22Rv1 (cell line): ENCODE data around the gene WDR86.

Experiments
- ZFX ChIP-seq: fragments of 450-650 bp; IDR thresholded peaks from 2 replicates; pipeline ENCODE4 v1.6.1; 2017; ENCODE audit warnings: antibody characterized with exemption, borderline replicate concordance
- TF ChIP-seq, protein P1 (sequence below): fragments of 450-650 bp; IDR thresholded peaks from 2 replicates; pipeline ENCODE4 v1.5.1; 2017; ENCODE audit warnings: mild to moderate bottlenecking

DNA sequence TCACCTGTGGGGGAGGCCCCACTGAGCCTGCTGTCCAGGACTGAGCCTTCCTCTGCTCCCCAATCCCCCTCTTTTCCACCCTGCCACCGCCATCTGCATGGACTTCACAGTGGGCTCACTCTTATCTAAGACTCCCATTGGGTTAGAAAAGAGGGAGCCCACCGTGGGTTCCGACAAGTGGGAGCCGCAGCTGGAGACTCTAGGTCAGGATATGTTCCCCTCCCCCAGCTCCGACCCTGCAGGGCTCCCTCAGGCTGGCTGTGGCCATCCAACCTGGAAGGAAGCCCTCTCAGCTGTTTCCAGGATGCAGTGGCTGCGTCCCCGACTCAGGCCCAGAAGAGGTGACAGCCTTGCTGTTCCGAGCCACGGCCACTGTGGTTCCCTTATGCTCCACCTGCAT lies 4.8 kb downstream of the WDR86 start:
- TF ChIP-seq, protein P1, sequence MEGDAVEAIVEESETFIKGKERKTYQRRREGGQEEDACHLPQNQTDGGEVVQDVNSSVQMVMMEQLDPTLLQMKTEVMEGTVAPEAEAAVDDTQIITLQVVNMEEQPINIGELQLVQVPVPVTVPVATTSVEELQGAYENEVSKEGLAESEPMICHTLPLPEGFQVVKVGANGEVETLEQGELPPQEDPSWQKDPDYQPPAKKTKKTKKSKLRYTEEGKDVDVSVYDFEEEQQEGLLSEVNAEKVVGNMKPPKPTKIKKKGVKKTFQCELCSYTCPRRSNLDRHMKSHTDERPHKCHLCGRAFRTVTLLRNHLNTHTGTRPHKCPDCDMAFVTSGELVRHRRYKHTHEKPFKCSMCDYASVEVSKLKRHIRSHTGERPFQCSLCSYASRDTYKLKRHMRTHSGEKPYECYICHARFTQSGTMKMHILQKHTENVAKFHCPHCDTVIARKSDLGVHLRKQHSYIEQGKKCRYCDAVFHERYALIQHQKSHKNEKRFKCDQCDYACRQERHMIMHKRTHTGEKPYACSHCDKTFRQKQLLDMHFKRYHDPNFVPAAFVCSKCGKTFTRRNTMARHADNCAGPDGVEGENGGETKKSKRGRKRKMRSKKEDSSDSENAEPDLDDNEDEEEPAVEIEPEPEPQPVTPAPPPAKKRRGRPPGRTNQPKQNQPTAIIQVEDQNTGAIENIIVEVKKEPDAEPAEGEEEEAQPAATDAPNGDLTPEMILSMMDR = no peak
- TF ChIP-seq ZFX = no peak
